Measurements from ENCODE around the gene SOX15.

Gene SOX15

GRCh38 chr17:7560172-7561027 is 29.5 kb downstream of the SOX15 start:
- peak; percentile 84 for TF ChIP-seq CTCF (IDR thresholded peaks at IDR 0.05; ENCODE audit: borderline replicate concordance, insufficient read depth, low read depth, low read length)
- peak overlapping the region; percentile 22 for H3K4me3 ChIP-seq (ENCODE audit: low read depth, low read length)

GRCh38 chr17:7559320-7560171 is 30.3 kb downstream of the SOX15 start:
- H3K4me3 ChIP-seq (ENCODE audit: low read depth, low read length), result no peak overlapping the region
- no peak for TF ChIP-seq CTCF (IDR thresholded peaks at IDR 0.05; ENCODE audit: borderline replicate concordance, insufficient read depth, low read depth, low read length)

GRCh38 chr17:7558544-7559319 is 31.2 kb downstream of the SOX15 start, which contains the start of gene TNFSF13:
Gene TNFSF13 (plus strand): TSS chr17:7558750. CDS start chr17:7559040, 290 bp downstream.
- H3K4me3 ChIP-seq (ENCODE audit: low read depth, low read length), result peak within 1 kb of the TSS; percentile 36
- TF ChIP-seq CTCF (IDR thresholded peaks at IDR 0.05; ENCODE audit: borderline replicate concordance, insufficient read depth, low read depth, low read length), result no peak

- TF ChIP-seq CTCF (IDR thresholded peaks at IDR 0.05; ENCODE audit: borderline replicate concordance, insufficient read depth, low read depth, low read length), result no peak
- H3K4me3 ChIP-seq (ENCODE audit: low read depth, low read length), result peak overlapping the region; percentile 36
Measured at GRCh38 chr17:7557775-7558543, 31.9 kb downstream of the SOX15 start.

GRCh38 chr17:7557147-7557764 is 32.6 kb downstream of the SOX15 start:
- no peak overlapping the region for H3K4me3 ChIP-seq (ENCODE audit: low read depth, low read length)
- TF ChIP-seq CTCF (IDR thresholded peaks at IDR 0.05; ENCODE audit: borderline replicate concordance, insufficient read depth, low read depth, low read length), result no peak

- H3K4me3 ChIP-seq (ENCODE audit: low read depth, low read length), result no peak overlapping the region
- no peak for TF ChIP-seq CTCF (IDR thresholded peaks at IDR 0.05; ENCODE audit: borderline replicate concordance, insufficient read depth, low read depth, low read length)
Measured at GRCh38 chr17:7556627-7557026, 33.3 kb downstream of the SOX15 start.

Data from GM12875 (cell line).